HL-60 (cell line): Measurements from ENCODE around the gene HERPUD2.
A peak's percentile ranks its signal among the peaks of the same experiment; 100 is the strongest.

Source experiments
- CTCF ChIP-seq: IDR thresholded peaks from one replicate; pipeline ENCODE4 v1.5.1; 2011; ENCODE audit warnings: low read length, control low read depth, inconsistent platforms; ENCODE audit not compliant: insufficient read depth
- GABPA ChIP-seq: IDR thresholded peaks from 2 replicates; pipeline ENCODE4 v1.6.1; 2012; ENCODE audit warnings: low read depth
- POLR2AphosphoS5 ChIP-seq: IDR thresholded peaks from 2 replicates; pipeline ENCODE4 v1.6.1; 2012; ENCODE audit warnings: low read depth
- SPI1 ChIP-seq: IDR thresholded peaks from 2 replicates; pipeline ENCODE4 v1.6.1; 2012; ENCODE audit warnings: low read depth, mild to moderate bottlenecking, borderline replicate concordance

GRCh38 chr7:35695473-35695850, 527 bp upstream of the HERPUD2 start:
- TF ChIP-seq CTCF (no peak), POLR2AphosphoS5 (0 out of 2 replicates have a peak, but pooled peaks have one; percentile 5), GABPA (no peak), SPI1 (no peak)
